ENCODE data around the gene ECHDC1.

DNA sequence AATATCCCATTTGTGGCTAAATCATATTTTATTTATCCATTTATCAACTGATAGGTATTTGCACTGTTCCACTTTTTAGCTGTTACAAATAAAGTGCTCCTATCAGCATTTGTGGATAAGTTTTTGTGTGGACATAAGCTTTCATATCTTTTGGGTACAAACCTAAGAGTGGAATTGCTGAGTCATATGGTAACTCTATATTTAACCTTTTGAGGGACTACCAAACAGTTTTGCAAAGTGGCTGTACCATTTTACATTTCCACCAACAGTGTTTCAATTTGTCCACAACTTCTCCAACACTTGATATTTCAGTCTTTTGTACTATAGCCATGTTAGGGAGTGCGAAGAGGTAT, 23.6 kb upstream of the ECHDC1 start:
- TF ChIP-seq, protein P1, sequence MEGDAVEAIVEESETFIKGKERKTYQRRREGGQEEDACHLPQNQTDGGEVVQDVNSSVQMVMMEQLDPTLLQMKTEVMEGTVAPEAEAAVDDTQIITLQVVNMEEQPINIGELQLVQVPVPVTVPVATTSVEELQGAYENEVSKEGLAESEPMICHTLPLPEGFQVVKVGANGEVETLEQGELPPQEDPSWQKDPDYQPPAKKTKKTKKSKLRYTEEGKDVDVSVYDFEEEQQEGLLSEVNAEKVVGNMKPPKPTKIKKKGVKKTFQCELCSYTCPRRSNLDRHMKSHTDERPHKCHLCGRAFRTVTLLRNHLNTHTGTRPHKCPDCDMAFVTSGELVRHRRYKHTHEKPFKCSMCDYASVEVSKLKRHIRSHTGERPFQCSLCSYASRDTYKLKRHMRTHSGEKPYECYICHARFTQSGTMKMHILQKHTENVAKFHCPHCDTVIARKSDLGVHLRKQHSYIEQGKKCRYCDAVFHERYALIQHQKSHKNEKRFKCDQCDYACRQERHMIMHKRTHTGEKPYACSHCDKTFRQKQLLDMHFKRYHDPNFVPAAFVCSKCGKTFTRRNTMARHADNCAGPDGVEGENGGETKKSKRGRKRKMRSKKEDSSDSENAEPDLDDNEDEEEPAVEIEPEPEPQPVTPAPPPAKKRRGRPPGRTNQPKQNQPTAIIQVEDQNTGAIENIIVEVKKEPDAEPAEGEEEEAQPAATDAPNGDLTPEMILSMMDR (IDR thresholded peaks at IDR 0.05): no peak
- no peak for TF ChIP-seq POLR2A (IDR thresholded peaks at IDR 0.05)
